K562 (cell line): ENCODE results near the gene TMEM43.

Experiments used
- BCOR ChIP-seq: fragments of 450-650 bp; IDR thresholded peaks from 2 replicates; pipeline ENCODE4 v1.6.1; 2016
- CBFB ChIP-seq: sonication (generic); formaldehyde crosslinking; IDR thresholded peaks from 2 replicates; pipeline ENCODE4 v1.4.0; 2020; ENCODE audit warnings: mild to moderate bottlenecking, missing genetic modification reagents
- CHD1 ChIP-seq: fragments of 200-600 bp; sonication (generic); IDR thresholded peaks from one replicate; pipeline ENCODE4 v1.6.1; 2012; ENCODE audit warnings: mild to moderate bottlenecking, moderate library complexity, low read length, inconsistent platforms
- CHD2 ChIP-seq: IDR thresholded peaks from 2 replicates; pipeline ENCODE4 v1.6.1; 2011; ENCODE audit warnings: low read depth, low read length
- CTBP1 ChIP-seq: fragments of 450-650 bp; IDR thresholded peaks from 2 replicates; pipeline ENCODE4 v1.6.1; 2016; ENCODE audit warnings: borderline replicate concordance
- CTCF ChIP-seq, 3 experiments: IDR thresholded peaks in 2 of 3; conservative IDR thresholded peaks in 1 of 3; 2 replicates each; pipeline ENCODE4 v1.5.1; 2011 to 2012; ENCODE audit warnings: low read length in 3 of 3, mild to moderate bottlenecking in 3 of 3, control low read depth in 2 of 3, improper control_type of control experiment in 1 of 3, inconsistent platforms in 1 of 3, low read depth in 1 of 3, mixed read lengths in 1 of 3, moderate library complexity in 1 of 3; ENCODE audit not compliant: insufficient read depth in 2 of 3
- E2F8 ChIP-seq: fragments of 450-650 bp; IDR thresholded peaks from 2 replicates; pipeline ENCODE4 v1.7.1; 2018; ENCODE audit warnings: mild to moderate bottlenecking, low read depth; ENCODE audit not compliant: partially characterized antibody
- EGR1 ChIP-seq: fragments of 450-650 bp; conservative IDR thresholded peaks from 2 replicates; pipeline ENCODE4 v1.6.1; 2017; ENCODE audit warnings: mild to moderate bottlenecking
- ESRRB ChIP-seq: fragments of 250-450 bp; sonication (Bioruptor Pico); IDR thresholded peaks from 2 replicates; pipeline ENCODE4 v1.5.0; 2020; ENCODE audit warnings: mild to moderate bottlenecking, moderate library complexity, borderline replicate concordance
- HDAC6 ChIP-seq: IDR thresholded peaks from 2 replicates; pipeline ENCODE4 v1.6.1; 2012; ENCODE audit warnings: low read depth, mild to moderate bottlenecking, control low read depth, inconsistent platforms, low read length, moderate library complexity
- POLR2A ChIP-seq: fragments of 450-650 bp; conservative IDR thresholded peaks from 2 replicates; pipeline ENCODE4 v1.6.1; 2016
- ZC3H4 ChIP-seq: sonication (generic); formaldehyde crosslinking; IDR thresholded peaks from 2 replicates; pipeline ENCODE4 v1.9.0; 2021; ENCODE audit warnings: missing genetic modification reagents, borderline replicate concordance
- ZNF197 ChIP-seq: fragments of 200-800 bp; sonication (Bioruptor generic); IDR thresholded peaks from 2 replicates; pipeline ENCODE4 v1.6.1; 2016; ENCODE audit warnings: low read depth, missing genetic modification characterization, missing compliant biosample characterization
- ZNF431 ChIP-seq: sonication (generic); formaldehyde crosslinking; IDR thresholded peaks from 2 replicates; pipeline ENCODE4 v1.8.0; 2022; ENCODE audit warnings: mild to moderate bottlenecking, missing genetic modification reagents

GRCh38 chr3:14154895-14155440 is 30.1 kb downstream of the TMEM43 start:
- TF ChIP-seq BCOR (no peak), CTBP1 (no peak), POLR2A (no peak; the same call in 1 of the 2 replicates), CHD2 (no peak), EGR1 (no peak), CBFB (CRISPR knock-in tag) (no peak), CHD1 (no peak), E2F8 (no peak), CTCF (IDR thresholded peaks at IDR 0.05 in 2 of 3, conservative IDR thresholded peaks at IDR 0.05 in 1 of 3; ENCODE audit: insufficient read depth in 2 of 3, low read depth in 1 of 3, low read length in 3 of 3) (no peak), ZC3H4 (no peak), ESRRB (CRISPR knock-in tag) (no peak), ZNF197 (CRISPR knock-in tag) (no peak), HDAC6 (no peak), ZNF431 (CRISPR knock-in tag) (no peak)
